Right atrium auricular region (tissue), 2 donors: Measurements from ENCODE around the gene LBX1. TPM values are rescaled to one million over a fixed set of nuclear protein-coding genes. Genes with fewer than 3 reads are reported as not detected.
A peak's percentile ranks its signal among the peaks of the same experiment; 100 is the strongest.

ENCODE experiments used
- DNase-seq: peaks from one replicate; pipeline ENCODE4 v3.0.0-alpha.2; 2019; ENCODE audit warnings: low spot score
- H3K27ac ChIP-seq, 2 donors: fragments of 200-600 bp; sonication (generic); 1 replicate in 1 of 2; 2 replicates in 1 of 2; pipeline ENCODE4 v1.5.1; 2016 to 2019
- H3K27me3 ChIP-seq, 2 donors: fragments of 200-600 bp; sonication (generic); one replicate each; pipeline versions ENCODE4 v1.5.1 to v1.6.0; 2017 to 2019
- H3K36me3 ChIP-seq: fragments of 200-600 bp; sonication (generic); one replicate; pipeline ENCODE4 v1.5.1; 2016
- H3K4me1 ChIP-seq, 2 donors: fragments of 200-600 bp; sonication (generic); one replicate each; pipeline versions ENCODE4 v1.5.1 to v1.6.0; 2017 to 2019
- H3K4me3 ChIP-seq, 2 donors: fragments of 200-600 bp; sonication (generic); 1 replicate in 1 of 2; 2 replicates in 1 of 2; pipeline ENCODE4 v1.5.1; 2017 to 2019; ENCODE audit warnings: mild to moderate bottlenecking in 1 of 2, moderate library complexity in 1 of 2
- H3K9me3 ChIP-seq, 2 donors: fragments of 200-600 bp; sonication (generic); one replicate each; pipeline ENCODE4 v1.5.1; 2019
- total RNA-seq, 2 donors: library from RNA; depleted of rRNA; stranded (reverse); fragments of >200 nt; gene quantifications; one replicate each; pipeline ENCODE4 v1.1.0, GENCODE V29; 2016
- TF ChIP-seq, protein P1 (sequence below), 2 donors: fragments of 200-600 bp; sonication (generic); IDR thresholded peaks; one replicate each; pipeline ENCODE4 v1.5.1; 2019; ENCODE audit warnings: antibody characterized with exemption in 2 of 2

The LBX1 gene
- total RNA-seq, 2 donors from 2014 or later, result not detected

DNA sequence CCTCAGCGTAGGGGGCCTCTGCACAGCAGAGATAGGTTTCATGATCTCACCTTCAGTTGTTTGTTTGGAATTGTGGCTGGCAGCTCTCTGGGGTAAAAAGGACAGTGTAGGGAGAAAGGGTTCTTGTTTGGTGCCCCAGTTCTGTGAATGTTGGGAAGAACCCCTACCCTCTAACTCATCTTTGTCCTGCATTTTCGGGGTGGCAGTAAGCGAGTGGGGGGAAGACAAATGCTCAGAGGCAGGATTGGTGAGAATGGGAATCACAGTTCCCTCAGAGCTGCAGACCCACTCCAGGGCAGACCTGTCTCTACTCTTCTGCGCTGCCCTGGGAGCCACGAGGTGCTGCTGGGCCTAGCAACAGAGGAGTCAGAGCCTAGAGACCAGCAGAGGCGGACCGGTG is 1.8 kb upstream of the LBX1 start:
- H3K4me3 ChIP-seq, result no peak overlapping the region
- H3K27ac ChIP-seq, result no peak overlapping the region
- no peak for DNase-seq
- peaks cover 0 to 40% of the 10 kb centered on the region in 2 donors for H3K4me1 ChIP-seq
- TF ChIP-seq, protein P1, sequence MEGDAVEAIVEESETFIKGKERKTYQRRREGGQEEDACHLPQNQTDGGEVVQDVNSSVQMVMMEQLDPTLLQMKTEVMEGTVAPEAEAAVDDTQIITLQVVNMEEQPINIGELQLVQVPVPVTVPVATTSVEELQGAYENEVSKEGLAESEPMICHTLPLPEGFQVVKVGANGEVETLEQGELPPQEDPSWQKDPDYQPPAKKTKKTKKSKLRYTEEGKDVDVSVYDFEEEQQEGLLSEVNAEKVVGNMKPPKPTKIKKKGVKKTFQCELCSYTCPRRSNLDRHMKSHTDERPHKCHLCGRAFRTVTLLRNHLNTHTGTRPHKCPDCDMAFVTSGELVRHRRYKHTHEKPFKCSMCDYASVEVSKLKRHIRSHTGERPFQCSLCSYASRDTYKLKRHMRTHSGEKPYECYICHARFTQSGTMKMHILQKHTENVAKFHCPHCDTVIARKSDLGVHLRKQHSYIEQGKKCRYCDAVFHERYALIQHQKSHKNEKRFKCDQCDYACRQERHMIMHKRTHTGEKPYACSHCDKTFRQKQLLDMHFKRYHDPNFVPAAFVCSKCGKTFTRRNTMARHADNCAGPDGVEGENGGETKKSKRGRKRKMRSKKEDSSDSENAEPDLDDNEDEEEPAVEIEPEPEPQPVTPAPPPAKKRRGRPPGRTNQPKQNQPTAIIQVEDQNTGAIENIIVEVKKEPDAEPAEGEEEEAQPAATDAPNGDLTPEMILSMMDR (IDR thresholded peaks at IDR 0.05), result no peak
- H3K9me3 ChIP-seq, result no peaks in the 10 kb centered on the region
- H3K36me3 ChIP-seq, result no peaks in the 10 kb centered on the region
- peaks cover 43 to 75% of the 10 kb centered on the region in 2 donors for H3K27me3 ChIP-seq

DNA sequence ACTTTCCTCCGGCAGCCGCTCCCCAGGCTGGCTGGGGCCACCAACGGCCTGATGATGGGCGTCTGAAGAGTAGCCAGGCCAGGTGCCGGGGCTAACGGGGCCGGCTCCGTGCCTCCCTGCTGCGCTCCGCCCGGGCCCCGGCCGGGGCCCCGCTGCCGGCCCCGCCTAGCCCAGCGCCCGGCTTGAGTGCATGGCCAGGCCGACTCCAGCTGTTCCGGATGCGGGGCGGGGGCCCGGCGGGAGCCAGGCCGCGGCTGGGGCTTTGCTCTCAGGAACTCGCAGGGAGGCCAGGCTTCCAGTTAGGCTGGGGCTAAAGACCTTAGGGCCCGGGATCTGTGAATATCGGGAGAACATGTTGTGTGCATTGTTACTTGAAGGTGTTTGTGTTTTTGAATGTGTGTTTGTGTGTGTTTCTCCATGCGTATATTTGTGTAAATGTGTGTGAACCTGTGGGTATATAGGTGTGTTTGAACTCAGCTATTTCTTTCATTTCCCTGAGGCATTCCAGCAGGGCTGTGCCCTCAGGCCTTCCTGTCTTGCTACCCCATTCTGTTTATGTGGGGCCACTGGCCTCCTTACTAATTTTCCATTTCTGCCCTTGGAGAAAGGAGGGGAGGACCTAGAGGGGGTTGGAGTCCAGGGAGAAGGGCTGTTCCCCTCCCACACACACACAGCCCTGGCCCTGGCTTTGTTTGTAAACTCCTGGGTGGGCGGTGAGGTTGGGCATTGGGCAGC is 1.1 kb upstream of the LBX1 start:
- no peak overlapping the region for H3K27ac ChIP-seq
- no peak for DNase-seq
- H3K9me3 ChIP-seq, result no peaks in the 10 kb centered on the region
- H3K4me3 ChIP-seq, result peak overlapping the region in 1 of 2 donors; percentile 28
- H3K4me1 ChIP-seq, result peaks cover 0 to 46% of the 10 kb centered on the region in 2 donors
- peaks cover 48 to 76% of the 10 kb centered on the region in 2 donors for H3K27me3 ChIP-seq
- TF ChIP-seq, protein P1 (IDR thresholded peaks at IDR 0.05), result no peak
- no peaks in the 10 kb centered on the region for H3K36me3 ChIP-seq

DNA sequence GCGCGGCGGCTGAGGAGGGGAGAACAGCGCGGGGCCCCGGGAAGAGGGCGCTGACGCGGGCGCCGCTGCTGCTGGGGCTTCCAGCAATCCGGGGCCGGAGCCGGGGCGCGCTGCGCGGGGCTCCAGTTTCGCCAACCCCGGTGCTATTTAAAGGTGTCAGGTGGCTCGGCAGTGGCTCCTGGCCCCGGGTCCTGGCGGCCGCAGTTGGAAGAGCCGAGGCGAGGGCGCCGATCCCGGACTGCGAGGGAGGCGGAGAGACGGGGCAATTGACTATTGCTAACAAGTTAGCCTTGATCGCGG is 347 bp downstream of the LBX1 start:
- peaks cover 56 to 82% of the 10 kb centered on the region in 2 donors for H3K27me3 ChIP-seq
- no peak for DNase-seq
- TF ChIP-seq, protein P1 (IDR thresholded peaks at IDR 0.05), result no peak
- H3K4me3 ChIP-seq, result peak overlapping the region in 1 of 2 donors; percentile 28
- H3K4me1 ChIP-seq, result peaks cover 0 to 59% of the 10 kb centered on the region in 2 donors
- H3K9me3 ChIP-seq, result no peaks in the 10 kb centered on the region
- H3K27ac ChIP-seq, result no peak overlapping the region
- H3K36me3 ChIP-seq, result no peaks in the 10 kb centered on the region

DNA sequence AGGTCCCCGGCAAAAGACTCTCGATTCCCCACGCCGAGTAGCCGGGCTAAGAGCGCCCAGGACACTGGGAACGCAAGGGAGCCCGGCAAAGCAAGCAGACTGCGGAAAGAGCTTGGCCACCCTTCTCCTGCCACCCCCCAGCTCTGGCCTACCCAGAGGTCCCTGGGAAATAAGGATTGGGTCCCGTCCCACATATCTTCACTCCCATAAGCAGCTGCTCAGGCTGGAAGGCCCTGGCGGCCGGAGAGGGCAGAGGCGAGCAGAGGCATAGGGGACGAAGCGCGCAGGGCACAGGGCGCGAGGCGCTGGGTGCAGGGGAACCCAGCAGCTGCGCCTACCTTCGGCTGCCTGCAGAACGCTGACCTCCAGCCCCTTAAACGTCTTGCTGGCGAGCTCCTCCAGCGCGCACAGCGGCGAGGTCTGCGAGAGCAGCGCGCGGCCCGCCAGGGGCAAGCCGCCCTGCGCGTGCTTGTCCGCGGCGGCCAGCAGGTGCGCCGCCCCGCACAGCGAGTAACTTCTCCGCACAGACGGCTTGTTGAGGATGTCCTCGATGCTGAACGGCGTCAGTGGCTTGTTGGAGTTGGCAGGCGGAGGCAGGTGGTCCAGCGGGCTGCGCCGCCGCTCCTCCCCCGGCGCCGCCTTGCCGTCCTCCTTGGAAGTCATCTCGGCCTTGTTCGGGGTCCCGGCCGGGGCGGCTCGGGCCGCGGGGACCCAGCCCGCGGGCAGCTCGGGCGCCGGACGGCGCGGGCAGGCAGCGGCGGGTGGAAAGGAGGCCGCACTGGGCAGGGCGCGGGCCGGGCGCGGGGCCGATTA is 904 bp downstream of the LBX1 start:
- Histone ChIP-seq H3K27me3 (peaks cover 58 to 88% of the 10 kb centered on the region in 2 donors), H3K27ac (no peak overlapping the region), H3K4me1 (peaks cover 0 to 65% of the 10 kb centered on the region in 2 donors)

DNA sequence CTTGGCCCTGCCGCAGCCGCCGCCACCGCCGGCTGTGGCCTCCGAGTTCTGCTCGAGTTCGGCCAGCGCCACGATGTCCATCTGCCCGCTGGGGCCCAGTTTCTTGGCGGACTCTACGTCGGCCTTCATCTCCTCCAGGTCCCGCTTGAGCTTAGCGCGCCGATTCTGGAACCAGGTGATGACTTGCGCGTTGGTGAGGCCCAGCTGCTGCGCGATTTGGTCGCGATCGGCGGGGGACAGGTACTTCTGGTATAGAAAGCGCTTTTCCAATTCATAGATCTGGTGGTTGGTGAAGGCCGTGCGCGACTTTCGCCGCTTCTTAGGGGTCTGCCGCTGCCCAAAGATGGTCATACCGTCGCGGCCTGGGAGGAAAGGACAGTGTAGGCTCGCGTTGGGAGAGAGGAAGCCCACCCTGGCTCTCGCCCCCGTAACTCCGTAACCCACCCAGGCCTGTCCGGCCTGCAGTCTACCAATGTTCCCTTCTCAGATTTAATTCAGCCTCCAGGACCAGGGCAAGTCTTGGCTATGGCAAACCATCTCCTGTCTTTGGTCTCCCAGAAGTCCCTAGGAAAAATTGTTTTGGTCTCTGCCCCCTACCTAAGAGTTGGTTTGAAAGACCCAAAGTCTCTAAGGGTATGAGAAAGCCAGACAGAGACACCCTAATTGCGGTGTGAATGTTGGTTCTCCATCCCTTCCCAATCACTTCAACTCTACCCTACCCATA is 1.7 kb downstream of the LBX1 start:
- Histone ChIP-seq H3K36me3 (no peaks in the 10 kb centered on the region), H3K9me3 (no peaks in the 10 kb centered on the region), H3K27ac (no peak overlapping the region), H3K27me3 (peaks cover 63 to 92% of the 10 kb centered on the region in 2 donors), H3K4me3 (peak overlapping the region in 1 of 2 donors; percentile 35), H3K4me1 (peaks cover 0 to 73% of the 10 kb centered on the region in 2 donors)
- TF ChIP-seq, protein P1 (IDR thresholded peaks at IDR 0.05), result no peak
- no peak for DNase-seq

More for the DNA sequence above, 904 bp downstream of the LBX1 start:
- DNase-seq, result no peak
- TF ChIP-seq, protein P1 (IDR thresholded peaks at IDR 0.05), result no peak
- H3K4me3 ChIP-seq, result peak overlapping the region in 1 of 2 donors; percentile 28
- no peaks in the 10 kb centered on the region for H3K9me3 ChIP-seq
- no peaks in the 10 kb centered on the region for H3K36me3 ChIP-seq
